Esophagus squamous epithelium (tissue), 4 donors: Measurements from ENCODE around the gene CAPRIN1.

Source experiments
- CTCF ChIP-seq, 6 experiments: fragments of 450-650 bp in 4 of 6; fragments of 200-600 bp in 2 of 6; sonication (generic) in 2 of 6; IDR thresholded peaks; one replicate each; pipeline ENCODE4 v1.5.1; 2016 to 2019; ENCODE audit warnings: antibody characterized with exemption in 6 of 6, mild to moderate bottlenecking in 4 of 6, moderate library complexity in 4 of 6
- POLR2A ChIP-seq, 4 donors: fragments of 450-650 bp; IDR thresholded peaks; one replicate each; pipeline ENCODE4 v1.6.1; 2017; ENCODE audit warnings: antibody characterized with exemption in 4 of 4, mild to moderate bottlenecking in 4 of 4, moderate library complexity in 3 of 4

- TF ChIP-seq POLR2A (IDR thresholded peaks at IDR 0.05) (no peak), CTCF (IDR thresholded peaks at IDR 0.05) (no peak)
These were observed 97.7 kb downstream of the CAPRIN1 start for GRCh38 chr11:34149274-34149673.
